GM18498 (cell line): ENCODE results near the gene KRT10.
"Not testable (repeated sequence)": the region's sequence is repeated elsewhere in the genome, so short reads cannot be mapped to it uniquely, and the experiment has no call there.

Experiments used
- ATAC-seq: cut with Tn5 transposase; IDR thresholded peaks from one replicate; pipeline ENCODE4 v1.9.1; 2021; ENCODE audit warnings: mild to moderate bottlenecking, moderate library complexity; ENCODE audit not compliant: unreplicated experiment

KRT10 gene

DNA sequence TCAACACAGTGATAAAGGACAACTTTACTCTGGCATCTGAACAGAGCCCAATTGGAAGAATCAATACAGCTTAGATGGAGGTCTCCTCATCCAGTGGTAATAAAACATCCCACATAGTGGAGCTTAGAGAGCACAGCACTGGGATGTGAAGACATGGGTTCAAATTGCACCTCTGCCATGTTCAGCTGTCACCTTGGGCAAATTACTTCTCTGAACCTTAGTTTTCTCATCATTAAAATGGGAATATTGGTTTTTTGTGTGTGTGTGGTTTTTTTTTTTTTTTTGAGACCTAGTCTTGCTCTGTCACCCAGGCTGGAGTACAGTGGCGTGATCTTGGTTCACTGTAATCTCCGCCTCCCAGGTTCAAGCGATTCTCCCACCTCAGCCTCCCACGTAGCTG lies 13.6 kb upstream of the KRT10 start:
- ATAC-seq = no peak

DNA sequence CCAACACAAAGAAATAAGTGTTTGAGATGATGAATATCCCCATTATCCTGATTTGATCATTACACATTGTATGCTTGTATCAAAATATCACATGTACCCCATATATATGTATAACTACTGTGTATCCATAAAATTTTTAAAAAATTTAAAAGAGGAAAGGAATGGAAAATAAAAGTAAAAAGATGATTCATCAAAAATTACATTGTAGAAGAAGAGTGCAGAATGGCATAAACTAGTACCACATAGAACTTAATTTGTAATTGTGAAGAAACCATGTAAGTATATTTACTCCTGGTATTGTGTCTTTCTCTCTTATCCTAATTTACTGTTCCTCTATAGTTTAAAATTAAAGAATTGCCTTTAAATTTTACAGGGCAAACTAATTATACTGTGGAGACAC lies 11.5 kb upstream of the KRT10 start:
- ATAC-seq = no peak

DNA sequence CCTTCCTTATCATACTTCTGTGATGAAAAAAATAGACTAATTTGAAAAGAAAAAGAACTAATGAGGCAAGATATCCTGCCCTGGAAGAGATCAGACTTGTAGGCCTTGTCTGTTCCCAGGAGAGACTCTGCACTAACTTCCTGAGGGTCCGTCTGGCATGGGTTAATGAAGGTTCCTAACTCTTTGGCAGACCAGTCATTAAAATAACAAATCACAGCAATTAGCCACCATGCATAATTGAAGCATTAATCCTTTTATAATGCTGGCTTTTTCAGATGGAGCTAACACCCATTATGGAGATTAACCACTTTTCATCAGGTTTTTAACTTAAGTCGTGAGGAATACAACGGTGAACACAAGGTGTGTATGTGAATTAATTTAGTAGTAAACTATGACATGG lies 10.4 kb upstream of the KRT10 start:
- ATAC-seq = no peak

DNA sequence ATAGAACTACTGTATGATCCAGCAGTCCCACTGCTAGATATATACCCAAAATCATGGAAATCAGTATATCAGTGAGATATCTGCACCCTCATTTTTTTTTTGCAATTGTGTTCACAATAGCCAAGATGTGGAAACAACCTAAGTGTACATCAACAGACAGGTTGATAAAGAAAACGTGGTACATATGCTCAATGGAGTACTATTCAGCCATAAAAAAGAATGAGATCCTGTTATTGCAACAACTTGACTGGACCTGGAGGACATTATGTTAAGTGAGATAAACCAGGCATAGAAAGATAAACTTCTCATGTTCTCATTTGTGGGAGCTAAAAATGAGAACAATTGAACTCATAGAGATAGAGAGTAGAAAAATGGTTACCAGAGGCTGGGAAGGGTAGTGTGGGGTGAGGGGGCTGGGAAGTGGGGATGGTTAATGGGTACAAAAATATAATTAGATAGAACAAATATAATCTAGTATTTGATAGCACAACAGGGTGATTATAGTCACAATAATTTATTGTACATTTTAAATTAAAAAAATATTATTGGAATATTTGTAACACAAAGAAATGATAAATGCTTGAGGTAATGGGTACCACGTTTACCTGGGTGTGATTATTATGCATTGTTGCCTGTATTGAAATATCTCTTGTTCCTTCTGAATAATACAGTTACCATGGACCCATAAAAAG lies 7.8 kb upstream of the KRT10 start:
- ATAC-seq = no peak

DNA sequence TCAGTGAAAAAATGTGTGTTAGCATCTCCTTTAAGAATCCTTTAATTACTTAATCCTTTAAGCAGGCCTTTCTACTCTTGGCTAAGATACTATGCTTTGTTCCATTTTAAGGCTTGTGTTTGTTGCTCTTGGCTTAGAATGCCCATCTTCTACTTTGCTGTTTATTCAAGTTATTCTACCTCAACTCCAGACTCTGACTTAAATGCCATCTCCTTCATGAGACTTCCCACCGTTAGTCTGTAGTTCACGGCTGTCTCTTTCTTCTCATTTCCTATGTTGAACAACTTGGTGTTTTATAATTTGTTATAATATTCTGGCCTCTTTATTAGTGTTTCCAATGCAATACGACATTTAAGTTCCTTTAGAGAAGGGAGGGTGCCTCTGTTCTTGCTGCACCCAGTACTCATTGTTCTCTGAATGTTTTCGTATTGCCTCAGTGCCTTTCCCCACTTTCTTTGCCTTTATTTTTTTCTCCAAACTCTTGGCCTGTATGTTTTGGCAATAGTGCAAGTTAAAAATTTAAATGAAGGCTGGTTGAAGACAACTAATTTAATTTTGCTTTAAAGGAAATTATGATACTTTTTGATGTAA lies 6.1 kb upstream of the KRT10 start:
- ATAC-seq = no peak

DNA sequence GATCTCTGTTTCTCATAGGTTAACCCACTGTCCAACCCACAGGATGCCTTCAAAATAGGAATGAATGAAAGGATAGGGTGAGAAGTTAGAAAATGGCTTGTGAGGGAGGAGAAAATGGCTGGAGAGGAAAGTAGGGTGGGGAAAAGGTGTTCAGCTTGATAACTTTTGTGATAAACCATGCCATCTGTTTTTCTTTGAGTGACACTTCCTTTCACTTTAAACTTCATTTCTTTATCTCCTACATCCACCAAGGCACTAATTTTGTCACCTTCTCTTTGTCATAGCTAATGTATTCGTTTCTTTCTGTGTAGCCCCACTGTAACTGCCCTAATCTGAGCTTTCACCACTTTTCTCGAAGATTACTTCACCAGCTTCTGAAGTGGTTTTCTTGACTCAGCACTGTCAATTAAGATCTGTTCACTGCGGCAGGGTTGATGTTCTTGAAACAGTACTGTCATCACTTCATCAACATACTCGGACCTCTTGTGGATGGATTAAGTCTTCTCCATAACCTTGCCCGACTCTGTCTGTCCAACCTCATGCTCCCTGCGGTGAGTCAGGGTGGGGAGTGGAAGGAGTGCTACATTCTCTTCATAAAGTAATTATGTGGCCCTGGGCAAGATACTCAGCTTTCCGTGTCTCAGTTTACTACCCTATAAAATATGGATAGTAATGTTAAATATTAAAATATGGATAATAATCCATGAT lies 5.5 kb upstream of the KRT10 start:
- ATAC-seq = no peak

DNA sequence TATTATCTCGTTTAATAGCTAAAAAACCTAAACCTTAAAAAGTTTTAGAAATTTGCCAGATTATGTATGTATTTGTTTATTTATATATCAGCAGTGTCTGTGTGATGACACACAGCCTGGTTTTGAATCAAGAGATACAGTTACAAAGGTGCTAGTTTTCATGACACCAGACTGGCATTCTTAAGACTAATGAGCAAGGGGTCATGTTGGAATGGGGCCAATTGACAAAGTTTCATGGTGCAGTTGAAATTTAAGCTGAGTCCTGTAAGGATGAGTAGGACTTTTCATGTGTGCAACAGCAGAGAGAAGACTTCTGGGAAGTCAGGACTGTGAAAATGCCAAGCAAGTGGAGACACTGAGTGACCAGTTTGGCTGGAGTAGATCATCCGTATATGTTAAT lies 3.2 kb upstream of the KRT10 start:
- no peak for ATAC-seq

DNA sequence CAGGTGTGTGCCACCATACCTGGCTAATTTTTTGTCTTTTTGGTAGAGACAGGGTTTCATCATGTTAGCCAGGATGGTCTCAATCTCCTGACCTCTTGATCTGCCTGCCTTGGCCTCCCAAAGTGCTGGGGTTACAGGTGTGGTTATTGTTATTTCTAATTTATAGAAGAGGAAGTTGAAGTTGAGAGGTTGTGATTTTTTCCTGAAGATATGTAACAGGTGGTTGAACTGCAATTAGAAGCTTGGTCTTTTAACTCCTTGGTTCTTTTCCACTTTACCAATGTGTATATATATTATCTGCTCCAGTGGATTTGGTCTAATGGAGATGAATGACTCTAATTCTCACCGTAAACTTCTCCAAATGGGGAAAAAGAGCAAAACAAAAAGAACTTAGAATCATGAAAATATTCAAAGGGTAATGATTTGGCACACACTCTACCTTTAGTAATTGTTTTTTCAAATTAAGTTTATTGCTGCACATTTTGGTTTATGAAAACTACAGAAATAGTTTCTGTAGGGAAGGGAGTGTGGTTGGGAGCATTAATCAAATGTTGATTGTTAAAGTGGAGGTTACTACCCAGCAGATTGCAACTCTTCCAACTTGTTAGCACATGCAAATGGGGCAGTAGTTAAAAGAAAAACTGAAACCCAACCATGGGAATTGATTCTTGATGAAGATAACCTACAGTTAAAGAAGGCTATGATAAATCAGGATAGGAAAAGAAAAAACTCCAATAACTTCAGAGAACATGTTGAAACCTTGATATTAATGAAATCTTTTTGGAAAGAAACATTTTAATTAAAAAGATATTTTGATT lies 1.8 kb upstream of the KRT10 start:
- no peak for ATAC-seq

DNA sequence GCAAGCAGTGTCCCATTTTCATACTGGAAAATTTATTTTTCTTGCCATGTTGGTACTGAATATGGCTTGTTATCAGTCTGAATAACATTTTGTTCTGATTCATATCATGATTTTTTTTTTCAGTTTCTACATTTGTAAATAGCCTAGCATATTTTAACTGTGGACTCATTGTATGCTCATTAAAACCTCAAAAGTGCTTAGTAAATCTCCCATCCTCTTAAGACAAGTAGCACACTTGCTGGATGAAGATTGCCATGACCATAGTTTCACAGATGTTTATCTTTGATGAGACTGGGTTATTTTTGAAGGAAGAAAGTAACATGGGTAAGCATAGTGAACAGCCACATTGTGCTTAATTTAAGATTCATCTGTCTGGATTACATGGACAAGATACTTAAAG lies 878 bp downstream of the KRT10 start:
- no peak for ATAC-seq

DNA sequence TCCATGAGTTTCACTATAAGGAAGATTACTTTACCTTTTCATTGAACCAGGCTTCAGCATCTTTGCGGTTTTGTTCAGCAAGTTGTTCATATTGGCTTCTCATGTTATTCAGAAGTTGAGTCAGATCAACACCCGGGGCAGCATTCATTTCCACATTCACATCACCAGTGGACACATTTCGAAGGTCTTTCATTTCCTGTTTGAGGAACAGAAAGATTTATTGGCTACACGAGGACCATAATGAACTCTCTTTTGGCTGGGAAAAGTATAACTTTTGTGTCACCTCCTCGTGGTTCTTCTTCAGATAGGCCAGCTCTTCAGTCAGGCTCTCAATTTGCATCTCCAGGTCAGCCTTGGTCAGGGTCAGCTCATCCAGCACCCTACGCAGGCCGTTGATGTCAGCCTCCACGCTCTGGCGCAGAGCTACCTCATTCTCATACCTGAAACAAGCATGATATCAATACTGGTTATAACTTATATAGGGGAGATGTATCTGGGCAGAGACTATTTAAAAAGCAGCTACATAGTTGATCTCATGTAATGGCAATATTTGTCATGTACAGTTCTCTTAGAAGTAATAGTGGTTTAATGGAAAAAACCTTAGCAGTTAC lies 2.1 kb downstream of the KRT10 start:
- ATAC-seq = no peak

DNA sequence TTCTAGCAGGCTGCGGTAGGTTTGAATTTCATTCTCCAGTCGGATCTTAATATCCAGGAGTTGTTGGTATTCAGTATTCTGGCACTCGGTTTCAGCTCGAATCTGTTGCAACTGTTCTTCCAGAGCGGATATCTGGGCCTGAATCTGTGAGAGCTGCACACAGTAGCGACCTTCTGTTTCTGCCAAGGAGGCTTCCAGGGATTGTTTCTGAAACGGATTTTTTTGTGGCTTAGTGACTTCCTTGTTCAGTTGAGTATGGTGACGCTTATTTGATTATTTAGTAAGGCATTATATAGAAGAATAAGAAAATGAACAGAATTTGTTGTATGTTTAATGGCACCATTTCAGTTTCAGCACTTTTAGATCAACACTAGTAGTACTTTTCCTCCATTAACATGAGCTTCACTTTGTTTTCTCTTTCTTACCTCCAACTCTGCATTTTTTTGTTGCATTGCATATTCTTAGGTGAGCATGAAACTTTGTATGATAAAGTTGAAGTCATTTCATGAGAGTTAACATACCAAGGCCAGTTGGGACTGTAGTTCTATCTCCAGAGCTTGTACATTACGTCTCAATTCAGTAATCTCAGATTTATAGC lies 2.8 kb downstream of the KRT10 start:
- no peak for ATAC-seq

DNA sequence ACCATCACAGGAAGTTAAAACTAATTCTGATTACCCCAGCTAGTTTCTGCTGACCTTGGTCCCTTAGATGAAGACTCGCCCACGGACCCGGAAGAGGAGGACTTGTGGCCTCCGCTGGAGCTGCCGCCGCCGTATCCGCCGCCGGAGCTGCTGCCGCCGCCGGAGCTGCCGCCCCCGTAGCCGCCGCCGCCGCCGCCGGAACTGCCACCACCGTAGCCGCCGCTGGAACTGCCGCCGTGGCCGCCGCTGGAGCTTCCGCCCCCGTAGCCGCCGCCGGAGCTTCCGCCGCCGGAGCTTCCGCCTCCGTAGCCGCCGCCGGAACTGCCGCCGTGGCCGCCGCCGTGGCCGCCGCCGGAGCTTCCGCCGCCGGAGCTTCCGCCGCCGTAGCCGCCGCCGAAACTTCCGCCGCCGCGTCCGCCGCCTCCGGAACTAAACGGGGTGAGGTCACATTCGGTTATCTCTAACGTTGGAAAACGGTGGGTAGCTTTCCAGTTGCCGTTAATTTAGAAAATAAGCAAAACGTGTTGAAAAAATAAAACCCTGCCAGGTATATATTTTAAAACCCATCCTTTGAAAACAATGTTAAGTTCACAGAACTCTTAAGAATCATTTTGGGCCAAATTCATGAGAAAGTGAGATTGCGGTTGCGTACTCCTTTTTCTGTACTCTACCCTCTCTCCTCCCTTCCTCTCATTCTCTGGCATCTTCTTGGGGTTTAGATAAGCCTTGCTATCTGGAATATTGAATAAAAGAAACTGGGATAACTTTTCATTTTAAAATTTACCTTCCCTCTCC lies 3.5 kb downstream of the KRT10 start:
- peak; percentile 88 for ATAC-seq

DNA sequence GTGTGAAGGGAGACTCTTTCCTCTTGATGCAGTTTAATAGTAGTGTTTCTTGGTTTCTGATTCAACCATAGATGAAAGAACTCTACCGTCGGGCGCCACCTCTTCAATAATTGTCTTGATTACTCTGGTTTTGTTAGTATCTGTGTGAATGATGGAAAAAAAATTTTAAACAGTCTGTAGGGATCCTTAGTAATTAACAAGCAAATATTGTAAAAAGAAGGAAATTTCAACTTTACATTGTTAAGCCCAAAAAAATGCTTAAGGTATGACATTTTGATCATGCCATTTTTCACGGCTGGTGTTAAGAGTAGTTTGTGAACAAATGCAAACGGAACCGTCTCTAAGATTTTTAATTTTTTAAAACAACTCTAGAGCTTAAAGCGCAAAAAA lies 4.1 kb downstream of the KRT10 start:
- ATAC-seq = no peak

DNA sequence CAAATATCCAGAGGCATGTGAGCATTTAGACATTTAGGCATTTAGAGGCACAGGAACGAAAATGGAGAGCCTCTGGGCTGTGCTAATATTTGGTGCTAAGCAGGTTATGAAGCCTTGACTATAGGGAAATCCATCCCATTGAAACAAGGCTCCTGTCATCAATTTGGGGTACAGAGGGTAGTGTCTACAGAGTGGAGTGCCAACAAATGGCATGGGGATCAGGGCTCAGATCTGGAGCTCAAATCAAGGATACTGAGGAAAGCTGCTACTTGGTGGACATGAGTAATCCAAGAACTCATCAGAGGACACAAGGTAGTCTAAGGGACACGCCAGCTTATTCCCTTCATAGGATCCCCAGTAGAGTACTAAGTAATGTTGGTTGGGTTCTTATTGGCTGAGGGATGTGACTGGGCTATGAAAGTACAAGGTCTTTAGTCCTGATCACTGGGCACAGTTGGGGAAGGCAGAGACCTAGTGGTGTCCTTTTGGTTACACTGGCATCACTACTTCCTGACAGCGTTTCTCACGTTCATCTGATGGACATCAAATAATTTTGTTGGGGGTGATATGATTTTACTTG lies 5.2 kb downstream of the KRT10 start:
- ATAC-seq = no peak

DNA sequence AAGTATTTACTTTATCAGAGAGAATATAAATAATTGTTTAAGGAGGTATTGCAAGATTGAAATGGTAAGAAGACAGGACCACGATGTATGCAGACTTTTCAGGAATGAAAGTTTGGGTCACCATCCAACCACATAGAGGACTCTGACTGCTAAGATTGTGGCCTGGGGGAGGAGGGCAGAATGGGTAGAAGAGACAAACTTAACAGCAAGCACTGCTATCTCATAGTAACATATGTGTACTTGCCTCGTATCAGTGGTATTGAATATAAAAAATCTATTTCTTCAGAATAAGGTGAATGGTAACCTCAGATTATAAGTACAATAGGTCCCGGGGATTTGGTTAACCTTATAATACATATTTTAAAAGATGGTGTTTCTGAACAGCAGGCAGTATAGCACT lies 5.8 kb downstream of the KRT10 start:
- no peak for ATAC-seq

DNA sequence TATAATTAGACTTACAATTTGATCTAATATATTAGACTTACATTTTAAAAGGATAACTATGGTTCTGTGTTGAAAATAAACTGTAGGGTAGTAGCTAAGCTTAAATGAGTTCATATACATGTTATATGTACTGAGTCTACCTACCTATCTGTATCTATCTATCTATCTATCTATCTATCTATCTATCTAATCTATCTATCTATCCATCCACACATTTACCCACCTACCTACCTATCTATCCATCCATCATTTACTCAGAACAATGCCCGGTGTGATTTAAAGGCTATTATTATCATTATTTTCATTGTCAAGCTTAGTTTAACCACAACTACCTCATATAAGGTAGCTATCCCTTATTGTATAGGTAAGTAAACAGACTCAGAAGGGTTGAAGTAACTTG lies 7.0 kb downstream of the KRT10 start:
- no peak for ATAC-seq

DNA sequence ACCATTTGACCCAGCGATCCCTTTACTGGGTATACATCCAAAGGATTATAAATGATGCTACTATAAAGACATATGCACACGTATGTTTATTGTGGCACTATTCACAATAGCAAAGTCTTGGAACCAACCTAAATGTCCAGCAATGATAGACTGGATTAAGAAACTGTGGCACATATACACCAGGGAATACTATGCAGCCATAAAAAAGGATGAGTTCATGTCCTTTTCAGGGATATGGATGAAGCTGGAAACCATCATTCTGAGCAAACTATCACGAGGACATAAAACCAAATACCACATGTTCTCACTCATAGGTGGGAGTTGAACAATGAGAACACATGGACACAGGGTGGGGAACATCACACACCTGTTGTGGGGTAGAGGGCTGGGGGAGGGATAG lies 7.8 kb downstream of the KRT10 start:
- not testable (repeated sequence) for ATAC-seq

DNA sequence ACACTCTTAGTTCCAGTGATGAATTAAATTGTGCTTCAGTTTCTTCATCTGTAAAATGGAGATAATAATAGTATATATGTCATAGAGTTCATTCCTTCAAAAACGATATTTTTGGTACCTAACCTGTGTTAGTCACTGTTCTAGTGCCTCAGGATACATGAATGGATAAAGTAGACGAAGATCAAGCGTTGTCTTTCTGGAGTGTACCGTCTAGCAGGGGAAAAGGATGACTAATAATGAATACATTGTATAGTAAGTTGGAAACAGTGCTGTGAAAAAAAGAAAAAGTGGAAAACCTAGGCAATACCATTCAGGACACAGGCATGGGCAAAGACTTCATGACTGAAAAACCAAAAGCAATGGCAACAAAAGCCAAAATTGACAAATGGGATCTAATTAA lies 8.6 kb downstream of the KRT10 start:
- no peak for ATAC-seq

DNA sequence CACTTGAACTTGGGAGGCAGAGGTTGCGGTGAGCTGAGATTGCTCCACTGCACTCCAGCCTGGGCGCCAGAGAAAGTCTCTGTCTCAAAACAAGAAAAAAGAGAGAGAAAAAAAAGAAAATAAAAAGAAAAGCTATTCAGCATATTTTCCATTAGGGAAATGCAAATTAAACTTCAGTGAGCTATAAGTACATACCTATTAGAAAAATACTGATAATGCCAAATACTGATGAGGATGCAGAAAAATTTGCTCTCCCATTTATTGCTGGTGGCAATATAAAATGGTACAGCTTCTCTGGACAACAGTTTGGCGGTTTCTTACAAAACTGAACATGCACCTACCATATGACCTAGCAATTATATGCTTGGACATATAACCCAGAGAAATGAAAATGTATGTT lies 9.8 kb downstream of the KRT10 start:
- no peak for ATAC-seq

DNA sequence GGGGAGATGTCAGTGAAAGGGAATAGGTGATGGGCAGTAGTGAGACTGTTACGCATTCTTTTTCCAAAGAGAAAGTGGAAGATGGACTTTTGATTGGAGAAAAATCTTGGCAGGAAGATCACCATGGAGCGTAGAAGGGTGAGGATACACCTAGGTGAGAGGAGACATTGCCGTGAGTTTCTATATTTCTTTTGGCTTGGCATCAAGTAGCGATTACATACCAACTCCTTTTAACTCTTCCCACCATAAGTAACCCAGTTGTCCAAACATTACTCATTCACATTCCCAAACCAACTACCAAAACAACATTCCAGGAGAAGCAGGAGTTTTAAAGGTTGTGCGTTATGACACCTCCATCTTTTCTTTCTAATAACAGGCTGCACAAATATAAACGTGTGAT lies 11.9 kb downstream of the KRT10 start:
- no peak for ATAC-seq
